Measurements from ENCODE around the gene DAPK2.

Gene DAPK2

DNA sequence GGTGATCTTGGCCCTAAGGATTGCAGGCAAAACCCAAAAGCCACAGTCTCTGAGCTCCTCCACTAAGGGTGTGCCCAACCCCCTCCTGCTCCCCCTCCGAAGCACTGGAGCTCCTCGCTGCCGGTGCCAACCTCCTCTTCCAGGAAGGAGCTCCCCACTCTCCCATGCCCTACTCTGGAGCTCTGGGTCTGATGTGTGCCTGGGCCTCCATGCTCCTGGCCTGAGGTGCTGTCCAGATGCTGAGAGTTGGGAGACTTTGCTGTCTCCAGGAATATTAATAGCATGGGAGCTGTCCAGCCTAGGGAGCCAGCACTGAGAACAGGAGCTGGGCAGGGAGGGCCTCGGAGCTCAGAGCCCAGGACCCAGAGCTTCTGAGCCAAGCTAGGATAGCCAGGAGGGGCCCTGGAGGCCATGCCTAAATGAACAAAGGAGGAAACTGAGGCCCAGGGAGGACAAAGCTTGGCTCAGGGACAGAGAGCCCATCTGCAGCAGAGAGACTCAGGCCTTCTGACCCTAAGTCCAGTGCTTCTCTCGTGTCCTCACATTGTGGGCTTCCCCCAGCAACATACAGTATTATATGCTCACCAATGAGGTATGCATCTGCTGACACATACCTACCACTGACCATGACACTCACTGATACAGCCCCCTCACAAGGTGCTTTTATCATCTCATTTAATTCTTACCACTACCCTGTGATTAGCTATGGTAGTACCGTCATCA lies 175.6 kb downstream of the DAPK2 start:
- no peak overlapping the region for H3K27ac ChIP-seq
- no peak for TF ChIP-seq CTCF (IDR thresholded peaks at IDR 0.05)
- no peak overlapping the region for H3K4me3 ChIP-seq
- no peak for DNase-seq (ENCODE audit: low spot score)

DNA sequence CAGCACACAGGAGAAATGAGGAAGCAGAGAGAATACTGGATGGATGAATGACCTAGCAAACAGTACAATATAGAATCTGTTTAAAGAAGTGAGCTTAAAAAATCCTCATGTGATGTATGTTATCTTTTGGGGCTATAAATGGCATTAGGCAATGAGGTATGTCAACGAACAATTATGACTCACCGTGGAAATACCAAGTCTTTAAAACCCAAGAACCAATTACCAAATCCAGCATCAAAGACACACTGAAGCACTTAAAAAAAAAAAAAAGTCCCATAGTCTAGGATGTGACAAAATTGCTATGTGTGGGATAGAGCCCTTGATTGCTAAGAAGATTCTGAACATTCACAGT lies 176.3 kb downstream of the DAPK2 start:
- no peak for TF ChIP-seq CTCF (IDR thresholded peaks at IDR 0.05)
- no peak overlapping the region for H3K4me3 ChIP-seq
- DNase-seq (ENCODE audit: low spot score) = no peak
- no peak overlapping the region for H3K27ac ChIP-seq

- H3K27ac ChIP-seq = no peak overlapping the region
- DNase-seq (ENCODE audit: low spot score) = no peak
- TF ChIP-seq CTCF (IDR thresholded peaks at IDR 0.05) = no peak
- no peak overlapping the region for H3K4me3 ChIP-seq
Observed at GRCh38 chr15:63869371-63870042, 176.8 kb downstream of the DAPK2 start.

- H3K4me3 ChIP-seq = no peak overlapping the region
- TF ChIP-seq CTCF (IDR thresholded peaks at IDR 0.05) = no peak
- H3K27ac ChIP-seq = no peak overlapping the region
- no peak for DNase-seq (ENCODE audit: low spot score)
Observed at GRCh38 chr15:63864186-63864585, 182.1 kb downstream of the DAPK2 start.

DNA sequence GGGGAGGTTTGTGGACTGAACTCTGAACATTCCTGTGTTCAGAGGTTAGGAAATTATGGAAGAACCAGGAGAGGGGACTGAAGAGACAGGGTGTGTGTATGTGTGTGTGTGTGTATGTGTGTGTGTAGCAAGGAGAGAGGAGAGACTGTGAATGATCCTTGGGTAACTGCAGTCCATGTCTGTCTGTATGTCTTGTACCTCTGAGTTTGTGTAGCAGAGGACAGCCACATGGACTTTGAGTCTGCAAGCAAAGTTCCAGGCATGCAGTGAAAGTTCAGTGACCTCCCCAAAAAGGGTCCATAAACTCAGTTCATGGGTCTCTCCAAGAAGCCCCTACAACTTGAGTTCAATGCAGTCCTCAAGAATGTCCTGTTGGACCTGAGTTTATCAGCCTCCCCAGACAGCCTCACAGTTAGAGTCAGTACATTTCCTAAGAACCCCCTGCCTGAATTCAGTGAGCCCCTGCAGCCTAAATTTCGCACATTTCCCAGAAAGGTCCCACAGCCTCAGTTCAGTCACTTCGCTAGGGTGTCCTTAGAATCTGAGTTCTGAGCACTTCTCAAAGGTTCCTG lies 184.3 kb downstream of the DAPK2 start:
- no peak overlapping the region for H3K27ac ChIP-seq
- no peak for DNase-seq (ENCODE audit: low spot score)
- no peak overlapping the region for H3K4me3 ChIP-seq
- no peak for TF ChIP-seq CTCF (IDR thresholded peaks at IDR 0.05)

DNA sequence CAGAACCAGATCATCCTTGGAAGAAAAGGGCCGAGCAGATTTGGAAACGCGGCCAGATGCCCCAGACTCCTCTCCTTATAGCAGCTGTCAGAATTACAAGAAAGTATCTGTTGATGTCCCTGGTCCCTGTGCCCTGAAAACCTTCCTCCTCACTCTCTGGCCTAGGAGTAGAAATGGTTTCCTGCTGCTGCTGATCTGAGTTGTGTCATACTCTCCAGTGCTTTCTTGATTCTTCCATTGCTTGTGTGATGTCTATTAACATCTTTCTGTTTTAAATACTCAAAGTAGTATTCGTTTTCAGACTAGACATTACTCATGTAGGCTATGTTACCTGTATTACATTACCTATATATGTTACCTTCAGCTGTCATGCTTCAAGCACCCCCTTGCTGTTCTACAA lies 185.7 kb downstream of the DAPK2 start:
- no peak for DNase-seq (ENCODE audit: low spot score)
- TF ChIP-seq CTCF (IDR thresholded peaks at IDR 0.05) = no peak
- Histone ChIP-seq H3K27ac (no peak overlapping the region), H3K4me3 (no peak overlapping the region)

DNA sequence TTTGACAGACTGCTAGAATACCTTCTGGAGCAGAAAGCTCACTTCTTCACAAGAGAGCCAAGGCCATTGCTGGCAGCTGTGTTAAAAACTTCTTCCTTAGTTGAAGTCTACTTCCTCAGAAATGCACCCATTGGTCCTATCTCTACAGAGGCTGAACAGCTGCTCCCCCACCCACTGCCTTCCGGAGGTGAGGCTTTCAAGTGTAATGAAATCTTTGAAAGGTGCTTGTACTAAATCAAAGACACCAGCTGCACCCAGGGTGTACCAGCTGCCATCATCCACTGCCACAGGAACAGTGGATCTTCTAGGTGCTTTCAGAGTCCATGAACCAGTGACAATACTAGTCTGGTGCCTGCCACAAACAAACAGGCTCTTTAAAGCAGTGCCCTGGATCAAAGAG lies 186.1 kb downstream of the DAPK2 start:
- no peak overlapping the region for H3K27ac ChIP-seq

More for the DNA sequence above, 186.1 kb downstream of the DAPK2 start:
- H3K4me3 ChIP-seq = no peak overlapping the region
- no peak for TF ChIP-seq CTCF (IDR thresholded peaks at IDR 0.05)
- no peak for DNase-seq (ENCODE audit: low spot score)

Data from coronary artery (tissue), 2 donors.